GM10847 (cell line): ENCODE results near the gene GON7.
A peak's percentile ranks its signal among the peaks of the same experiment; 100 is the strongest.

Experiments used
- POLR2A ChIP-seq: IDR thresholded peaks from 2 replicates; pipeline ENCODE4 v1.6.1; 2011; ENCODE audit not compliant: insufficient read length; ENCODE audit errors: extremely low read depth

Gene GON7

DNA sequence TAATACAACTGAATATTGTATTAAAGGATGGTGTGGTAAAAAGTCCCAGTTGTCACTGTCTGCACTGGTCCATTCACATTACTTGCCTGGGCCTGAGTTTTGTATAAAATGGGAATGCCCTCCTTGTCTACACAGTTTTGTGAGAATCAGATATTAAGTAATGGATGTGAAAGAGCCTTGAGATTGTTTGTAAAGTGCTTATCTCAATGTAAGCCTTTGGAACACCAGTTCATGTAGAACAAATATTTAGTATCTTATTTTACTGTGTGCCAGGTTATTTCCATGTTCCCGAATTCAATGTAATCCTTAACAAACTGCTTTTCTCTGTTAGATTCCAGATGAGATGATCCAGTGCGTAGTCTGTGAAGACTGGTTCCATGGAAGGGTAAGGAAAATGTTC, 7.7 kb upstream of the GON7 start:
- TF ChIP-seq POLR2A = no peak

DNA sequence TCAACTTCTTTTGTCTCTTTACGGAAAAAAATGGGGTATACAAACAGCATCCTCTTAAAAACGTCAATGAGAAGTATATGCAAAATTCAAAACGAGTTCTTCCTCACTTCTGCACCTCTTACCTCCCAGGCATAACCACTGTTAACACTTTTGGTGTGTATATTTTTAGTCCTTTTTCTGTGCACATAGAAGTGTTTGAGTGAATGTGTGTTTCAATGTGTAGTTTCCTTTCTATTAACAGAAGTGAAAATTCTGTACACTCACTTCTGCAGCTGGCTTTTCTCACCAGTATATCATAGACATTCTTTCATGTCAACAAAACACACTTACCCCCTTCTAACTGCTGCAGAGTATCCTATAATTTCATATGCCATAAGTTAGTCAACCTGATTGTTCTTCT, 5.6 kb upstream of the GON7 start:
- no peak for TF ChIP-seq POLR2A

DNA sequence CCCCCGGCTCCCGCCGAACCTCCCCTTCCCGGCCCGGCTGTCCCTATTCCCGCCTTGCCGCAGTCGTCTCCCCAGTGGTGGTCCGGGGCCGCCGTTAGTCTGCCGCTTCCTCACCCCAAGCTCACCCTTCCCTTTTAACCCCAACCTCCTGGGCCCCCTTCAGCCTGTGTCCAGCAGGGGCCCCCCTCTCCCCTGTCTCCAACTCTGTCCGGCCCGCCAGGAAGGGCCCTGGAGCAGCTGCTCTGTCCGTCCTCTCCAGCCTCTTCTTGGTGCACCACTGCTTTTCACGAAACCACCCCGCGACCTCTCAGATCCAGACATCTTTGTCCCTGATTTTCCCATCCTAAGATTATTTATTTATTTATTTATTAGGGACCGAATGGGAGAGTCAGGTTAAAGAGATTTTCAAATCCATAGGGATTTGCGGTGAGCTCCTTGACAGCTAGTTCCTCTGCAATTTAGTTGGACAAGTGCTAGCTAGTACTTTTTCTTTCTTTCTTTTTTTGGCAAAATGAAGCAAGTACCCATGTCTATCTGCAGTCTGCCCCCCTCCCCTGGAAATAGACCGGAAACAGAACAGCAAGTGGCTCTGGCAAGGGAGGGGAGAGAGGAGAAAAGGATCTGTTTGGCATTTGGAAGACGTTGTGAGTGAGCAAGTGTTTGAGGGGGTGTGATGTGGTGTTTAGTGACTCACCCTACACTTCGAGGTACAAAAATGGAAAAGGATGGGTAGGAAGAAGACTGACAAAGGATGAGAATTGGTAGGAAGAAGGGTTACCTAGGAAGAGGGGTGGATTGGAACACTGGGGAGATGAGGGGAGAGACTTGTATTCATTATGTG, 823 bp upstream of the GON7 start:
- no peak for TF ChIP-seq POLR2A

DNA sequence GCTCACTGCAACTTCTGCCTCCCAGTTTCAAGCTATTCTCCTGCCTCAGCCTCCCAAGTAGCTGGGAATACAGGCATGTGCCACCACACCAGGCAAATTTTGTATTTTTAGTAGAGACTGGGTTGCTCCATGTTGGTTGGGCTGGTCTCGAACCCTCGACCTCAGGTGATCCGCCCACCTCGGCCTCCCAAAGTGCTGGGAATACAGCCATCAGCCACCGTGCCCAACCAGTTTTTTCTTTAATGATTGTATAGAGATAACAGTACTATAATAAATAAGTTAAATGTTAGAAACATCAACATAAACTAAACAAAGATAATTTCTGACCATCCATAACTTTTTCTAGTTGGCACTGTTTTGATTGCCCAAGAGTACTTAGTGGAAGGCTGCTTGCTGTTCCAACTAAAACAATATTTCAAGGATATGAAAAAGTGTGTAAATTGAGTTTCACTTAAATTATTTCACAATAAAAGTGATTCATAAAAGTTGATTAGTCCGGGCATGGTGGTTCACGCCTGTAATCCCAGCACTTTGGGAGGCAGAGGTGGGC, 5.6 kb downstream of the GON7 start:
- TF ChIP-seq POLR2A = no peak

DNA sequence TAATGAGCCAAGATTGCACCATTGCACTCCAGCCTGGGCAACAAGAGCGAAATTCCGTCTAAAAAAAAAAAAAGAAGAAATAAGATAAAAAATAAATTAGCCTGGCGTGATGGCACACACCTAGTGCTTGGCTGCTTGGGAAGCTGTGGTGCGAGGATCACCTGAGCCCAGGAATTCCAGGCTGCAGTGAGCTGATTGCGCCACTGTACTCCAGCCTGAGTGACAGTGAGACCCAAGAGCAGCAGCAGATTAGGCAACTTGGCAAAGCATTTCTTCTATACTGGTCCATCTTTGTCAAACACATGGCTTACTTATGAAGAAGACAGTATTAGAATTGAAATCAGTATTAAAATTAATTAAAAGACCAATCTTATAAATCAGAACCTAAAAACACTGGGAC, 6.3 kb downstream of the GON7 start:
- TF ChIP-seq POLR2A = no peak

DNA sequence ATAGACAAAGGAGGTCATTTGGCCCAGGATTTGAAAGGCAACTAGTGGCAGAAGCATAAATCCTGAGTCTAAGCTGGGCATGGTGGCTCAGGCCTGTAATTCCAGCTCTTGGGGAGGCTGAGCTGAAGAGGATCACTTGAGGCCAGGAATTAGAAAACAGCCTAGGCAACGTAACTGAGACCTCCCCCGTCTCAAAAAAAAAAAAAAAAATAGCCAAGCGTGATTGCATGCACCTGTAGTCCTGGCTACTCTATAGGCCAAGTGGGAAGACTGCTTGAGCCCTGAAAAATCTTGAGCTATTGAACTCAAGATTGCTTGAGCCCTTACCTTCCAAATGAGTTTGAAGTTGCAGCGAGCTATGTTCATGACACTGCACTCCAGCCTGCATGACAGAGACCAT, 7.8 kb downstream of the GON7 start:
- no peak for TF ChIP-seq POLR2A

DNA sequence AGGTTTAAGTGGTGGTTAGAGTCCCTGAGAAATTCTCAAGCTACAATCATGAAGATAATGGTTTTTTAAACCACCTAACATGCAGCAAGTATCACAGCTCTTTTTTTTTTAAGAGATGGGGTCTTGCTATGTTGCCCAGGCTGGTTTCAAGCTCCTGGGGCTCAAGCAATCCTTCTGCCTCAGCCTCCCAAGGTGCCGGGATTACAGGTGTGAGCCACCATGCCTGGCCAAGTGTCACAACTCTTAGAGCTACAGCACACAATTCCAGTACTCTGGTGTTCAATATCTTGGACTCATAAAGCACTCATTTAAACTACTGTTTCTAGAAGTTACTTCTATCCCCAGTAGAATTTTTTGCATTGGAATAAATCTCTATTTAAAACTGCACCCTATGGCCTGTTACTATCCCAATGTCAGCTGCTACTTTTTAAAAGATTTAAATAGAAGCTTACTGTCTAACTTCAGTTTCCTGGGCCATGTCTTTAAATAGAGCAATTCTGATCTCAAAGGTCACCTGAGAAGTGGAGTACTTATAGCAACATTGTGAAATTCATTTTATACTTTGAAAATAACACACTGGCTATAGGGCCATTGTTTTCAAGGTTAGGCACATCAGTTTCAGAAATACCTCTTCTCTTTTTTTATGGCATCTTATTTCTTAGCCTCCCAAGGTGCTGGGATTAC, 11.4 kb downstream of the GON7 start:
- no peak for TF ChIP-seq POLR2A

DNA sequence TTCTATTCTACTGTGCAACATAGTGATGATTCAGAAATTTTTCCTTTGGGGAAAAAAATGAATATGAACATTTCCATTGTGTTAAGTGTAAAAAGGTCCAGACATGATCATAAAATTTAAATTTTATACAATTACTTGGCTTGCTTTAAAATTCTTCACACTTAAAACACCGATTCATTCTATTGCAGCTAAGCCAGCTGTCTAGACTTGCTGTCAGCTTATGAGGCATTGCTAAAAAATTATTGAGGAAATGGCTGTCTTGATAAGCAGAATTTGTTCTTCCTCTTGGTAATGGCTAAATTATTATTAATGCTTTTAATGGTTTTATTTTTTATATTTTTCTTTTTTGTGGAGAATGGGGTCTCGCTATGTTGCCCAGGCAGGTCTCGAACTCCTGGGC, 19.9 kb downstream of the GON7 start:
- no peak for TF ChIP-seq POLR2A

DNA sequence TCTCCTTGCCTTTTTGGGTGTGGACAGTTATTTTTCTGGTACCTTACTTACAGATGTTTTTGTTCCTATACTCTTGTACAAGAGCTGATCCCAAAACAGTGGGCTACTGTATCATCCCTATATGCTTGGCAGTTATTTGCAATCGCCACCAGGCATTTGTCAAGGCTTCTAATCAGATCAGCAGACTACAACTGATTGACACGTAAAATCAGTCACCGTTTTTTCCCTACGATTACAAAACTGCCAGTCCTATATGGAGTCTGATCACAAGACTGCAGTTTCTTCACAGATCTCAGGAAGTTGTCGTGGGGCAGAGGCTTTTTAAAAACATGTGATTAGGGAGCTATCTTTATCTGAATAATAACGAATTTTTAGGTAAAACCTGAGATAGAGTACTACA, 20.4 kb downstream of the GON7 start:
- no peak for TF ChIP-seq POLR2A

DNA sequence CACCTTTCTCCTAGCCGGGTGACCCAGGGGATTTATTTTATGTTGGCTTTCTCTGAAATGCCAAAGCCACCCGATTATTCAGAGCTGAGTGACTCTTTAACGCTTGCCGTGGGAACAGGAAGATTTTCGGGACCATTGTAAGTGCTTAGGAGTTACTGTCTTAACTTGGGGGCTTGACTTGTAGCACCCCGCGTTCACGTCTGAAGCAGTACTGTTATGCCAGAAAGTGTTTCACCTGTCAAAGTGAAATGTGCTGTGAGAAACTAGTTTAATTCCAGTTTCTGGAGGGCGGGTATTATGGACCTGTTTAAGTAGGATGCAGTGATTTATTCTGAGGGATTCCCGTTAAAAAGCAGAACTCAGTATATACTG, 21.5 kb downstream of the GON7 start:
- no peak for TF ChIP-seq POLR2A

DNA sequence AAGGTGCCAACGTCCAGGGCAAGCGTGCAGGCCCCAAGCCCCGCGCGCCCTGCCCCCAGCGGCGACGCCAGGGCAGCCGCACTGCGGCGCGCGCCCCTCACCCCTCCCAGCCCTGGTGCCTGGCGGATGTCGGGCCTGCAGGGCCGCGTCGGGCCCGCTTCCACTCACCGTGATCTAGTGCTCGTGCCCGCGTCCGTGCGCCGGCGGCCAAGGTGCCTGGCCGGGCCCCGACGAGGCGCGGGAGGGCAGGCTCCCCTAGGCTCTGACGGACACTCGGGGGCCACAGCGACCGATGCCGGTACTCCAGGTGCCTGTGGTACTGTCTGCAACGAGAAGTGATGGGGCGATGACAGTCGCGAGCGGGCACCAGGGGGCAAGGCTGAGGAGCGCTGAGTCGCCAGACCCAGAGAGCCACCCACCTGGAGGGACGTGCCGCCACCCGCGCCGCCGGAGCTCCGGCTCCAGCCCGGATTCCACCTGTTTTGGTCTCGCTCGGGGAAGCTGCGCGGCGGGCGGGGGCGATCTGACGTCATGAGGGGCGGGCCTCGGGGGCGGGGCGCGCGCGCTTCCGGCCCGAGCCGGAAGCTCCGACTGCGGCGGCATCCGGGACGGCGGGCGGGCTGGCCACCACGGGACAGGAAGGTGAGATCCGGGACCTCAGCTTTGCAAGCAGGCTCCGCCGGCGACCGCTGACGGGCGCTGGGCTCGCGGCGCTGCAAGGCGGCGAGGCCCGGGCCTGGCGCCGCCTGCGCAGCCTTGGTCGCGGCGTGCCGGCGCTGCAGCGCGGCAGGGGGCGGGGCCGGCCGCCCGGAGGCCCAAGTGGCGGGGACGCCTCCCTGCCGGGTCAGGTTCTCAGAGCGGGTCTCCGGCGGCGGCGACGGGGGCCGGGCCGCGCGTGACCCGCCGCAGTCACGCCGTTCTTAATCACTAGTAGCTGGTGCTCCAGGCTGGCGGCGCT, 22.2 kb downstream of the GON7 start, which contains the start of the genes LYSET and MOAP1:
Gene LYSET, plus strand, starts transcription at position 927 of the 958 bp plus-strand sequence. CDS start 89 bp downstream, outside the sequence.
Gene MOAP1, minus strand, starts transcription at position 507 of the 958 bp plus-strand sequence. CDS start 655 bp downstream, outside the sequence.
- peak; percentile 72 for TF ChIP-seq POLR2A

DNA sequence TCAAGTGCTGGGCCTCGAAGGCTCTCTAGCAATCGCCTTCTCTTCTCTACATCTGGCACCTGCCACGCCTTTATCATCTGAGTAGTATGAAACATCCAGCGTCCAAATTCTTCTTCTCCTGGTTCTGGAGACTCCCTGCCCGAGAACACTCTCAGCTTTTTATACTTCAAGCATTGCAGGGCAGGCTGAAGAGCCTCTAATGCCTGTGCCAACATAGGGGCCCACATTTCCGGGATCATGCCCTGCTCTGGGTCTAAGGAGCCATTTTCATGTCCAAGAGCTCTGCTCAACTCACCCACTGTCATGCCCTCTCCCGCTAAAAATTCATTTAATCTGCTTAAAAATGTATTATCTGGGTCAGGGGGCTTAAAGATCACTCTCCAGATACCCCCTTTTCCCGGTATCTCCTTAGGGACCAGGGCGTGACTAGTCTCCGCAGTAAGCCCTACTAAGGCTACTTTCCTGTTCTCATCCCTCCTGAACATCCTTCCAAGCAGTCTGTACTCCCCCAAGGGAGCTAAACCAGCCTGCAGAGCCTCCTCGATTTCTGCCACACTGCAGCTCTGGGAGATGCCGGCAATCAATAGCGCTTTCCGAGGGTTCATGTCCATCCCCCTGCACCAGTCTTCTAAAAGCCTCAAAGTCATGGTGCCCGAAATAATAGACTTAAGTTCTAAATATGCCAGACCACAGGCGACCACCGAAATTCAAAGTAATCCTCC, 23.1 kb downstream of the GON7 start:
- no peak for TF ChIP-seq POLR2A

DNA sequence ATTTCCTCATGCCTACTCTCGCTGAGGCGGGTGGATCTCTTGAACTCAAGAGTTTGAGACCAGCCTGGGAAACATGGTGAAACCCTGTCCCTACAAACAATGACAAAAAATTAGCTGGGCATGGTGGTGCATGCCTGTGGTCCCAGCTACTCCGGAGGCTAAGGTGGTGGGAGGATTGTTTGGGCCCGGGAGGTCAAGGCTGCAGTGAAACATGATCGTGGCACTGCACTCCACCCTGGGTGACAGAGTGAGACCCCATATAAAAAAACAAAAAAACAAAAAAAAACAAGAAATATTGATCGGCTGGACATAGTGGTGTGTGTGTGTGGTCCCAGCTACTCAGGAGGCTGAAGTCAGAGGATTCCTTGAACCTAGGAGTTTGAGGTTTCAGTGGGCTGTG, 31.4 kb downstream of the GON7 start:
- TF ChIP-seq POLR2A = no peak

DNA sequence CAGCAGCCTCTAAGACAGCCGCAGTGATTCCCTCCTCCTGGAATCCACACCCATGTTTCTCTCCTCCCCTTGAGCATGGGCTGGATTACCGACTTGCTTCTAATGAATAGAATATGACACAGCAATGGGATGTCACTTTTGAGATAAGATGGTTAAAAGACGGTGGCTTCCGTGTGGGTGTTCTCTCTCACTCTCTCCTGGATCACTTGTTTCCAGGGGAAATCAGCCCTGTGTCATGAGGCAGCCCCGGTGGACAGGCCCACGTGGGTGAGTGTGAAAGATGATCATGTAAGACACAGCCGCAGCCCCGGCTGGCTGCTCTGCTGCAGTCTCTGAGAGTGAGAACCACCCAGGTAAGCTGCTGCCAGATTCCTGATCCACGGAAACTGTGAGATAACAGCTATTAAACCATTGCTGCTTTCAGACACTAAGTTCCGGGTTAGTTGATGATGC, 32.9 kb downstream of the GON7 start:
- no peak for TF ChIP-seq POLR2A
